K562 (cell line): ENCODE measurements around the gene C9orf40. TPM values are rescaled to one million over a fixed set of nuclear protein-coding genes. Genes with fewer than 3 reads are reported as not detected.

Source experiments
- CHD2 ChIP-seq: IDR thresholded peaks from 2 replicates; pipeline ENCODE4 v1.6.1; 2011; ENCODE audit warnings: low read depth, low read length
- CREM ChIP-seq: IDR thresholded peaks from 2 replicates; pipeline ENCODE4 v1.6.1; 2014; ENCODE audit warnings: antibody characterized with exemption, low read depth
- EGR1 ChIP-seq: fragments of 450-650 bp; conservative IDR thresholded peaks from 2 replicates; pipeline ENCODE4 v1.6.1; 2017; ENCODE audit warnings: mild to moderate bottlenecking
- ELF1 ChIP-seq: fragments of 200-800 bp; sonication (Bioruptor generic); IDR thresholded peaks from 2 replicates; pipeline ENCODE4 v1.6.1; 2016; ENCODE audit warnings: missing genetic modification characterization, missing compliant biosample characterization
- FOXJ2 ChIP-seq: fragments of 200-800 bp; sonication (Bioruptor generic); IDR thresholded peaks from 2 replicates; pipeline ENCODE4 v1.6.1; 2016; ENCODE audit warnings: missing genetic modification characterization, missing compliant biosample characterization
- LCOR ChIP-seq: sonication (generic); formaldehyde crosslinking; IDR thresholded peaks from 2 replicates; pipeline ENCODE4 v1.8.0; 2022; ENCODE audit warnings: mild to moderate bottlenecking, missing genetic modification reagents
- MAZ ChIP-seq, 2 experiments: fragments of 450-650 bp in 1 of 2; sonication (generic) in 1 of 2; formaldehyde crosslinking; IDR thresholded peaks in 1 of 2; conservative IDR thresholded peaks in 1 of 2; 2 replicates each; pipeline versions ENCODE4 v1.4.0 to v1.5.0; 2020; ENCODE audit warnings: mild to moderate bottlenecking in 1 of 2, missing genetic modification reagents in 1 of 2
- MEIS2 ChIP-seq: fragments of 450-650 bp; IDR thresholded peaks from 2 replicates; pipeline ENCODE4 v1.6.1; 2014; ENCODE audit warnings: mild to moderate bottlenecking; ENCODE audit not compliant: partially characterized antibody
- NKRF ChIP-seq: fragments of 450-650 bp; IDR thresholded peaks from 2 replicates; pipeline ENCODE4 v1.6.1; 2016; ENCODE audit warnings: borderline replicate concordance
- PKNOX1 ChIP-seq: fragments of 450-650 bp; IDR thresholded peaks from 2 replicates; pipeline ENCODE4 v1.6.1; 2016
- POLR2B ChIP-seq: fragments of 450-650 bp; IDR thresholded peaks from 2 replicates; pipeline ENCODE4 v1.6.1; 2018; ENCODE audit warnings: low read depth; ENCODE audit not compliant: partially characterized antibody
- POLR2H ChIP-seq: IDR thresholded peaks from 2 replicates; pipeline ENCODE4 v1.6.1; 2016; ENCODE audit warnings: missing genetic modification characterization, low read depth, mild to moderate bottlenecking, control low read depth, missing compliant biosample characterization, moderate library complexity
- RB1 ChIP-seq: fragments of 450-650 bp; IDR thresholded peaks from 2 replicates; pipeline ENCODE4 v1.6.1; 2017; ENCODE audit warnings: low read depth, mild to moderate bottlenecking
- SMAD4 ChIP-seq: fragments of 250-450 bp; sonication (Bioruptor Pico); conservative IDR thresholded peaks from 2 replicates; pipeline ENCODE4 v1.8.0; 2021; ENCODE audit warnings: inconsistent platforms, mild to moderate bottlenecking, moderate library complexity
- TAF7 ChIP-seq: fragments of 450-650 bp; IDR thresholded peaks from 2 replicates; pipeline ENCODE4 v1.6.1; 2016; ENCODE audit warnings: missing genetic modification characterization, missing compliant biosample characterization
- TGIF2 ChIP-seq: sonication (generic); formaldehyde crosslinking; IDR thresholded peaks from 2 replicates; pipeline ENCODE4 v1.8.1; 2022; ENCODE audit warnings: mild to moderate bottlenecking, missing genetic modification reagents, moderate library complexity
- U2AF1 ChIP-seq: fragments of 200-400 bp; formaldehyde crosslinking; optimal IDR thresholded peaks from 2 replicates; pipeline ENCODE3; 2017; ENCODE audit warnings: mild to moderate bottlenecking, low read depth, low read length, moderate library complexity
- ZBTB7A ChIP-seq: IDR thresholded peaks from 2 replicates; pipeline ENCODE4 v1.6.1; 2011; ENCODE audit warnings: low read depth, mild to moderate bottlenecking, low read length, moderate library complexity, borderline replicate concordance; ENCODE audit not compliant: control insufficient read depth
- ZNF551 ChIP-seq: fragments of 250-450 bp; sonication (Bioruptor Pico); IDR thresholded peaks from 2 replicates; pipeline ENCODE4 v1.5.0; 2021; ENCODE audit warnings: mild to moderate bottlenecking, moderate library complexity
- ZNF77 ChIP-seq: fragments of 250-450 bp; sonication (Bioruptor Pico); IDR thresholded peaks from 2 replicates; pipeline ENCODE4 v1.5.0; 2020
- polyA plus RNA-seq, 8 experiments: library from polyadenylated mRNA; depleted of rRNA in 4 of 8; stranded (reverse) in 5 of 8; unstranded in 3 of 8; fragments of >200 nt; fragmentation: Nextera tagmentation in 2 of 8; fragmentation: Illumina TruSeq in 1 of 8; extraction: Ambion mirVana in 2 of 8; extraction: Trizol in 1 of 8; gene quantifications; 2 replicates each; pipeline versions ENCODE4 v1.2.1 to v1.2.3, GENCODE V29; 2011 to 2014; ENCODE audit warnings: inconsistent platforms in 1 of 8, missing spikeins in 1 of 8
- total RNA-seq, 7 experiments: library from RNA; depleted of rRNA in 6 of 7; stranded (reverse); fragments of >200 nt in 6 of 7; fragmentation: Illumina TruSeq in 2 of 7; extraction: Trizol in 2 of 7; gene quantifications; 2 replicates each; pipeline versions ENCODE4 v1.2.1 to v1.2.3, GENCODE V29; 2011 to 2021; ENCODE audit warnings: low replicate concordance in 1 of 7
- TF ChIP-seq, protein P1 (sequence below): fragments of 250-450 bp; sonication (Bioruptor Pico); IDR thresholded peaks from 2 replicates; pipeline ENCODE4 v1.9.0; 2021; ENCODE audit warnings: mild to moderate bottlenecking, inconsistent platforms

Gene C9orf40
- total and polyA plus RNA-seq, 9 of the 15 experiments (the other 6 are each of a cell fraction or from before 2014, with no cell fraction given): 5.6 to 17.3 (median 8.7) TPM

- TF ChIP-seq MEIS2 (peak; percentile 63), CHD2 (no peak), MAZ (CRISPR knock-in tag; conservative IDR thresholded peaks at IDR 0.05 in 1 of 2, IDR thresholded peaks at IDR 0.05 in 1 of 2) (peak in 1 of 2 experiments; percentile 44; a peak in 3 of 4 replicates), PKNOX1 (peak; percentile 13; the same call in 1 of the 2 replicates), TAF7 (tag) (no peak), ZNF77 (CRISPR knock-in tag) (no peak), NKRF (peak; percentile 47; the same call in 1 of the 2 replicates), FOXJ2 (tag) (peak; percentile 11; the same call in 1 of the 2 replicates), ELF1 (tag) (peak; percentile 80), TGIF2 (CRISPR knock-in tag) (peak; percentile 82; the same call in 1 of the 2 replicates), ZBTB7A (peak; percentile 77; the same call in 1 of the 2 replicates), POLR2B (peak; percentile 66), POLR2H (tag) (peak; percentile 51; the same call in 1 of the 2 replicates), U2AF1 (peak; percentile 94), ZNF551 (CRISPR knock-in tag) (no peak), LCOR (CRISPR knock-in tag) (peak; percentile 61; the same call in 1 of the 2 replicates), RB1 (peak; percentile 62), CREM (peak; percentile 63), SMAD4 (peak; percentile 62), EGR1 (peak; percentile 24; the same call in 1 of the 2 replicates)
- TF ChIP-seq, protein P1, sequence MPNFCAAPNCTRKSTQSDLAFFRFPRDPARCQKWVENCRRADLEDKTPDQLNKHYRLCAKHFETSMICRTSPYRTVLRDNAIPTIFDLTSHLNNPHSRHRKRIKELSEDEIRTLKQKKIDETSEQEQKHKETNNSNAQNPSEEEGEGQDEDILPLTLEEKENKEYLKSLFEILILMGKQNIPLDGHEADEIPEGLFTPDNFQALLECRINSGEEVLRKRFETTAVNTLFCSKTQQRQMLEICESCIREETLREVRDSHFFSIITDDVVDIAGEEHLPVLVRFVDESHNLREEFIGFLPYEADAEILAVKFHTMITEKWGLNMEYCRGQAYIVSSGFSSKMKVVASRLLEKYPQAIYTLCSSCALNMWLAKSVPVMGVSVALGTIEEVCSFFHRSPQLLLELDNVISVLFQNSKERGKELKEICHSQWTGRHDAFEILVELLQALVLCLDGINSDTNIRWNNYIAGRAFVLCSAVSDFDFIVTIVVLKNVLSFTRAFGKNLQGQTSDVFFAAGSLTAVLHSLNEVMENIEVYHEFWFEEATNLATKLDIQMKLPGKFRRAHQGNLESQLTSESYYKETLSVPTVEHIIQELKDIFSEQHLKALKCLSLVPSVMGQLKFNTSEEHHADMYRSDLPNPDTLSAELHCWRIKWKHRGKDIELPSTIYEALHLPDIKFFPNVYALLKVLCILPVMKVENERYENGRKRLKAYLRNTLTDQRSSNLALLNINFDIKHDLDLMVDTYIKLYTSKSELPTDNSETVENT (CRISPR knock-in tag): peak; percentile 38; the same call in 1 of the 2 replicates
These were observed at the start of gene C9orf40 (continued) for GRCh38 chr9:74952201-74953151.
